WTC11 (cell line): ENCODE data around the gene TMEM253. TPM values are rescaled to one million over a fixed set of nuclear protein-coding genes. Genes with fewer than 3 reads are reported as not detected.

ENCODE experiments used
- ATF1 ChIP-seq: sonication (generic); formaldehyde crosslinking; IDR thresholded peaks from 2 replicates; pipeline ENCODE4 v1.8.1; 2023; ENCODE audit warnings: mild to moderate bottlenecking, moderate library complexity, missing genetic modification reagents
- FOXP1 ChIP-seq: sonication (generic); formaldehyde crosslinking; IDR thresholded peaks from 2 replicates; pipeline ENCODE4 v1.8.0; 2022; ENCODE audit warnings: missing genetic modification reagents, mild to moderate bottlenecking, moderate library complexity, borderline replicate concordance
- IRF2 ChIP-seq: sonication (generic); formaldehyde crosslinking; IDR thresholded peaks from 2 replicates; pipeline ENCODE4 v1.8.0; 2022; ENCODE audit warnings: low read depth, missing genetic modification reagents, borderline replicate concordance
- MXD4 ChIP-seq: fragments of 250-450 bp; sonication (Bioruptor Pico); IDR thresholded peaks from 2 replicates; pipeline ENCODE4 v1.8.0; 2021; ENCODE audit warnings: mild to moderate bottlenecking, moderate library complexity, borderline replicate concordance
- NFATC4 ChIP-seq: fragments of 250-450 bp; sonication (Bioruptor Pico); IDR thresholded peaks from 2 replicates; pipeline ENCODE4 v1.9.0; 2021; ENCODE audit warnings: mild to moderate bottlenecking
- SP1 ChIP-seq: sonication (generic); formaldehyde crosslinking; conservative IDR thresholded peaks from 2 replicates; pipeline ENCODE4 v1.8.1; 2022; ENCODE audit warnings: missing genetic modification reagents
- TEAD1 ChIP-seq: sonication (generic); formaldehyde crosslinking; IDR thresholded peaks from 2 replicates; pipeline ENCODE4 v1.8.0; 2022; ENCODE audit warnings: mild to moderate bottlenecking, missing genetic modification reagents
- ZNF121 ChIP-seq: sonication (generic); formaldehyde crosslinking; IDR thresholded peaks from 2 replicates; pipeline ENCODE4 v1.8.0; 2023; ENCODE audit warnings: missing genetic modification reagents
- ZNF317 ChIP-seq: sonication (generic); formaldehyde crosslinking; IDR thresholded peaks from 2 replicates; pipeline ENCODE4 v1.8.1; 2023; ENCODE audit warnings: low read depth, mild to moderate bottlenecking, moderate library complexity, missing genetic modification reagents, borderline replicate concordance
- total RNA-seq: library from RNA; stranded (reverse); gene quantifications from 3 replicates; pipeline ENCODE4 v1.2.3, GENCODE V29; 2021
- TF ChIP-seq, protein P1 (sequence below): fragments of 250-450 bp; sonication (Bioruptor Pico); IDR thresholded peaks from 2 replicates; pipeline ENCODE4 v1.8.0; 2021; ENCODE audit warnings: mild to moderate bottlenecking
- TF ChIP-seq, protein P2 (sequence below): sonication (generic); formaldehyde crosslinking; IDR thresholded peaks from 2 replicates; pipeline ENCODE4 v1.8.1; 2022; ENCODE audit warnings: mild to moderate bottlenecking, moderate library complexity, missing genetic modification reagents
- TF ChIP-seq, protein P3 (sequence below): sonication (generic); formaldehyde crosslinking; IDR thresholded peaks from 2 replicates; pipeline ENCODE4 v1.8.0; 2022; ENCODE audit warnings: mild to moderate bottlenecking, missing genetic modification reagents
- TF ChIP-seq, protein P4 (sequence below): sonication (generic); formaldehyde crosslinking; IDR thresholded peaks from 2 replicates; pipeline ENCODE4 v1.8.1; 2022; ENCODE audit warnings: missing genetic modification reagents, borderline replicate concordance
- TF ChIP-seq, protein P5 (sequence below): sonication (generic); formaldehyde crosslinking; IDR thresholded peaks from 2 replicates; pipeline ENCODE4 v1.8.1; 2023; ENCODE audit warnings: mild to moderate bottlenecking, missing genetic modification reagents, borderline replicate concordance
- TF ChIP-seq, protein P6 (sequence below): sonication (generic); formaldehyde crosslinking; IDR thresholded peaks from 2 replicates; pipeline ENCODE4 v1.8.1; 2023; ENCODE audit warnings: mild to moderate bottlenecking, missing genetic modification reagents, moderate library complexity
- TF ChIP-seq, protein P7 (sequence below): sonication (generic); formaldehyde crosslinking; IDR thresholded peaks from 2 replicates; pipeline ENCODE4 v1.8.0; 2023; ENCODE audit warnings: mild to moderate bottlenecking, missing genetic modification reagents
- TF ChIP-seq, protein P8 (sequence below): sonication (generic); formaldehyde crosslinking; IDR thresholded peaks from 2 replicates; pipeline ENCODE4 v1.8.0; 2022; ENCODE audit warnings: mild to moderate bottlenecking, missing genetic modification reagents
- TF ChIP-seq, protein P9 (sequence below): sonication (generic); formaldehyde crosslinking; IDR thresholded peaks from 2 replicates; pipeline ENCODE4 v1.8.0; 2022; ENCODE audit warnings: mild to moderate bottlenecking, missing genetic modification reagents
- TF ChIP-seq, protein P10 (sequence below): sonication (generic); formaldehyde crosslinking; conservative IDR thresholded peaks from 2 replicates; pipeline ENCODE4 v1.8.1; 2023; ENCODE audit warnings: mild to moderate bottlenecking, low read depth, missing genetic modification reagents, moderate library complexity

Gene TMEM253
- total RNA-seq, 1 experiment from 2014 or later: 1.7 TPM

DNA sequence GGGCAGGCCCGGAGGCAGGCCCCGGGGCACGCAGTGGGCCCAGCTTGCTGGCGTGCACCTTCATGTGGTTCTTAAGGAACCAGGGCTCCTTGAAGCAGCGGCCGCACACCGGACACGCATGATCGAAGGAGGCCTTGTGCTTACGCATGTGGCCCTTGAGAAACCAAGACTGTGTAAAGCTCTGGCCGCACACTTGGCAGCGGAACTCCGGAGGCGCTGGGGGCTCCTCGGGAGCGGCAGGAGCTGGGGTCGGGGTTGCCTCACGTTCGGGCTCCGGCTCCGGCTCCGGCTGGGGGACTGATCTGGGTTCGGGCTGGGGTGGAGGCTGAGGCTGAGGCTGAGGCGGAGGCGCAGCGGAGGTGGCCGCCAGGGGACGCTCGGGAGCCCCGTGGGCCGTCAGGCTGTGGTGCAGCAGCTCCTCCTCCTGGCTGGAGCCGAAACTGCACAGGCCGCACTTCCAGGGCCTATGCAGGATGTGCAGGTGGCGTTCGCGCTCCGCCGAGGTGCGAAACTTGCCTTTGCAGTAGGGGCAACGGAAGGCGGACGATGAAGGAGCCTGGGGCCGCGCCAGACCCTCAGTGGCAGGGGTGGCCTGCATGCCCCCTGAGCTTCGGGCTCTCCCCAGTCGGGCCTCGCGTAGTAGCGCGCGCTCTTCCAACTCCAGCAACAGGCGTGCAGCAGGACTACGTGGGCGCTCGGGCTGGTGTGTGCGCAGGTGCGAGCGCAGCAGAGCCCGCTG lies 8.4 kb upstream of the TMEM253 start (continued):
- TF ChIP-seq, protein P1, sequence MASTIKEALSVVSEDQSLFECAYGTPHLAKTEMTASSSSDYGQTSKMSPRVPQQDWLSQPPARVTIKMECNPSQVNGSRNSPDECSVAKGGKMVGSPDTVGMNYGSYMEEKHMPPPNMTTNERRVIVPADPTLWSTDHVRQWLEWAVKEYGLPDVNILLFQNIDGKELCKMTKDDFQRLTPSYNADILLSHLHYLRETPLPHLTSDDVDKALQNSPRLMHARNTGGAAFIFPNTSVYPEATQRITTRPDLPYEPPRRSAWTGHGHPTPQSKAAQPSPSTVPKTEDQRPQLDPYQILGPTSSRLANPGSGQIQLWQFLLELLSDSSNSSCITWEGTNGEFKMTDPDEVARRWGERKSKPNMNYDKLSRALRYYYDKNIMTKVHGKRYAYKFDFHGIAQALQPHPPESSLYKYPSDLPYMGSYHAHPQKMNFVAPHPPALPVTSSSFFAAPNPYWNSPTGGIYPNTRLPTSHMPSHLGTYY: no peak
- TF ChIP-seq NFATC4 (CRISPR knock-in tag): no peak
- TF ChIP-seq, protein P2, sequence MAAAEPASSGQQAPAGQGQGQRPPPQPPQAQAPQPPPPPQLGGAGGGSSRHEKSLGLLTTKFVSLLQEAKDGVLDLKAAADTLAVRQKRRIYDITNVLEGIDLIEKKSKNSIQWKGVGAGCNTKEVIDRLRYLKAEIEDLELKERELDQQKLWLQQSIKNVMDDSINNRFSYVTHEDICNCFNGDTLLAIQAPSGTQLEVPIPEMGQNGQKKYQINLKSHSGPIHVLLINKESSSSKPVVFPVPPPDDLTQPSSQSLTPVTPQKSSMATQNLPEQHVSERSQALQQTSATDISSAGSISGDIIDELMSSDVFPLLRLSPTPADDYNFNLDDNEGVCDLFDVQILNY: no peak
- peak; percentile 58; the same call in 1 of the 2 replicates for TF ChIP-seq TEAD1 (CRISPR knock-in tag)
- TF ChIP-seq, protein P3, sequence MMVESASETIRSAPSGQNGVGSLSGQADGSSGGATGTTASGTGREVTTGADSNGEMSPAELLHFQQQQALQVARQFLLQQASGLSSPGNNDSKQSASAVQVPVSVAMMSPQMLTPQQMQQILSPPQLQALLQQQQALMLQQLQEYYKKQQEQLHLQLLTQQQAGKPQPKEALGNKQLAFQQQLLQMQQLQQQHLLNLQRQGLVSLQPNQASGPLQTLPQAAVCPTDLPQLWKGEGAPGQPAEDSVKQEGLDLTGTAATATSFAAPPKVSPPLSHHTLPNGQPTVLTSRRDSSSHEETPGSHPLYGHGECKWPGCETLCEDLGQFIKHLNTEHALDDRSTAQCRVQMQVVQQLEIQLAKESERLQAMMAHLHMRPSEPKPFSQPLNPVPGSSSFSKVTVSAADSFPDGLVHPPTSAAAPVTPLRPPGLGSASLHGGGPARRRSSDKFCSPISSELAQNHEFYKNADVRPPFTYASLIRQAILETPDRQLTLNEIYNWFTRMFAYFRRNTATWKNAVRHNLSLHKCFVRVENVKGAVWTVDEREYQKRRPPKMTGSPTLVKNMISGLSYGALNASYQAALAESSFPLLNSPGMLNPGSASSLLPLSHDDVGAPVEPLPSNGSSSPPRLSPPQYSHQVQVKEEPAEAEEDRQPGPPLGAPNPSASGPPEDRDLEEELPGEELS: peak; percentile 79; the same call in 1 of the 2 replicates
- TF ChIP-seq, protein P4, sequence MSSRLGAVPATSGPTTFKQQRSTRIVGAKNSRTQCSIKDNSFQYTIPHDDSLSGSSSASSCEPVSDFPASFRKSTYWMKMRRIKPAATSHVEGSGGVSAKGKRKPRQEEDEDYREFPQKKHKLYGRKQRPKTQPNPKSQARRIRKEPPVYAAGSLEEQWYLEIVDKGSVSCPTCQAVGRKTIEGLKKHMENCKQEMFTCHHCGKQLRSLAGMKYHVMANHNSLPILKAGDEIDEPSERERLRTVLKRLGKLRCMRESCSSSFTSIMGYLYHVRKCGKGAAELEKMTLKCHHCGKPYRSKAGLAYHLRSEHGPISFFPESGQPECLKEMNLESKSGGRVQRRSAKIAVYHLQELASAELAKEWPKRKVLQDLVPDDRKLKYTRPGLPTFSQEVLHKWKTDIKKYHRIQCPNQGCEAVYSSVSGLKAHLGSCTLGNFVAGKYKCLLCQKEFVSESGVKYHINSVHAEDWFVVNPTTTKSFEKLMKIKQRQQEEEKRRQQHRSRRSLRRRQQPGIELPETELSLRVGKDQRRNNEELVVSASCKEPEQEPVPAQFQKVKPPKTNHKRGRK (CRISPR knock-in tag): no peak; the same call in 1 of the 2 replicates
- no peak for TF ChIP-seq ZNF317 (CRISPR knock-in tag)
- TF ChIP-seq ZNF121 (CRISPR knock-in tag): 0 out of 2 replicates have a peak, but pooled peaks have one; percentile 14
- TF ChIP-seq, protein P5, sequence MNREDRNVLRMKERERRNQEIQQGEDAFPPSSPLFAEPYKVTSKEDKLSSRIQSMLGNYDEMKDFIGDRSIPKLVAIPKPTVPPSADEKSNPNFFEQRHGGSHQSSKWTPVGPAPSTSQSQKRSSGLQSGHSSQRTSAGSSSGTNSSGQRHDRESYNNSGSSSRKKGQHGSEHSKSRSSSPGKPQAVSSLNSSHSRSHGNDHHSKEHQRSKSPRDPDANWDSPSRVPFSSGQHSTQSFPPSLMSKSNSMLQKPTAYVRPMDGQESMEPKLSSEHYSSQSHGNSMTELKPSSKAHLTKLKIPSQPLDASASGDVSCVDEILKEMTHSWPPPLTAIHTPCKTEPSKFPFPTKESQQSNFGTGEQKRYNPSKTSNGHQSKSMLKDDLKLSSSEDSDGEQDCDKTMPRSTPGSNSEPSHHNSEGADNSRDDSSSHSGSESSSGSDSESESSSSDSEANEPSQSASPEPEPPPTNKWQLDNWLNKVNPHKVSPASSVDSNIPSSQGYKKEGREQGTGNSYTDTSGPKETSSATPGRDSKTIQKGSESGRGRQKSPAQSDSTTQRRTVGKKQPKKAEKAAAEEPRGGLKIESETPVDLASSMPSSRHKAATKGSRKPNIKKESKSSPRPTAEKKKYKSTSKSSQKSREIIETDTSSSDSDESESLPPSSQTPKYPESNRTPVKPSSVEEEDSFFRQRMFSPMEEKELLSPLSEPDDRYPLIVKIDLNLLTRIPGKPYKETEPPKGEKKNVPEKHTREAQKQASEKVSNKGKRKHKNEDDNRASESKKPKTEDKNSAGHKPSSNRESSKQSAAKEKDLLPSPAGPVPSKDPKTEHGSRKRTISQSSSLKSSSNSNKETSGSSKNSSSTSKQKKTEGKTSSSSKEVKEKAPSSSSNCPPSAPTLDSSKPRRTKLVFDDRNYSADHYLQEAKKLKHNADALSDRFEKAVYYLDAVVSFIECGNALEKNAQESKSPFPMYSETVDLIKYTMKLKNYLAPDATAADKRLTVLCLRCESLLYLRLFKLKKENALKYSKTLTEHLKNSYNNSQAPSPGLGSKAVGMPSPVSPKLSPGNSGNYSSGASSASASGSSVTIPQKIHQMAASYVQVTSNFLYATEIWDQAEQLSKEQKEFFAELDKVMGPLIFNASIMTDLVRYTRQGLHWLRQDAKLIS: no peak
- no peak for TF ChIP-seq MXD4 (CRISPR knock-in tag)
- no peak for TF ChIP-seq IRF2 (CRISPR knock-in tag)
- TF ChIP-seq, protein P6, sequence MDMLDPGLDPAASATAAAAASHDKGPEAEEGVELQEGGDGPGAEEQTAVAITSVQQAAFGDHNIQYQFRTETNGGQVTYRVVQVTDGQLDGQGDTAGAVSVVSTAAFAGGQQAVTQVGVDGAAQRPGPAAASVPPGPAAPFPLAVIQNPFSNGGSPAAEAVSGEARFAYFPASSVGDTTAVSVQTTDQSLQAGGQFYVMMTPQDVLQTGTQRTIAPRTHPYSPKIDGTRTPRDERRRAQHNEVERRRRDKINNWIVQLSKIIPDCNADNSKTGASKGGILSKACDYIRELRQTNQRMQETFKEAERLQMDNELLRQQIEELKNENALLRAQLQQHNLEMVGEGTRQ: no peak
- TF ChIP-seq ATF1 (CRISPR knock-in tag): 0 out of 2 replicates have a peak, but pooled peaks have one; percentile 73
- TF ChIP-seq, protein P7, sequence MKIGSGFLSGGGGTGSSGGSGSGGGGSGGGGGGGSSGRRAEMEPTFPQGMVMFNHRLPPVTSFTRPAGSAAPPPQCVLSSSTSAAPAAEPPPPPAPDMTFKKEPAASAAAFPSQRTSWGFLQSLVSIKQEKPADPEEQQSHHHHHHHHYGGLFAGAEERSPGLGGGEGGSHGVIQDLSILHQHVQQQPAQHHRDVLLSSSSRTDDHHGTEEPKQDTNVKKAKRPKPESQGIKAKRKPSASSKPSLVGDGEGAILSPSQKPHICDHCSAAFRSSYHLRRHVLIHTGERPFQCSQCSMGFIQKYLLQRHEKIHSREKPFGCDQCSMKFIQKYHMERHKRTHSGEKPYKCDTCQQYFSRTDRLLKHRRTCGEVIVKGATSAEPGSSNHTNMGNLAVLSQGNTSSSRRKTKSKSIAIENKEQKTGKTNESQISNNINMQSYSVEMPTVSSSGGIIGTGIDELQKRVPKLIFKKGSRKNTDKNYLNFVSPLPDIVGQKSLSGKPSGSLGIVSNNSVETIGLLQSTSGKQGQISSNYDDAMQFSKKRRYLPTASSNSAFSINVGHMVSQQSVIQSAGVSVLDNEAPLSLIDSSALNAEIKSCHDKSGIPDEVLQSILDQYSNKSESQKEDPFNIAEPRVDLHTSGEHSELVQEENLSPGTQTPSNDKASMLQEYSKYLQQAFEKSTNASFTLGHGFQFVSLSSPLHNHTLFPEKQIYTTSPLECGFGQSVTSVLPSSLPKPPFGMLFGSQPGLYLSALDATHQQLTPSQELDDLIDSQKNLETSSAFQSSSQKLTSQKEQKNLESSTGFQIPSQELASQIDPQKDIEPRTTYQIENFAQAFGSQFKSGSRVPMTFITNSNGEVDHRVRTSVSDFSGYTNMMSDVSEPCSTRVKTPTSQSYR: peak; percentile 13; the same call in 1 of the 2 replicates
- TF ChIP-seq, protein P8, sequence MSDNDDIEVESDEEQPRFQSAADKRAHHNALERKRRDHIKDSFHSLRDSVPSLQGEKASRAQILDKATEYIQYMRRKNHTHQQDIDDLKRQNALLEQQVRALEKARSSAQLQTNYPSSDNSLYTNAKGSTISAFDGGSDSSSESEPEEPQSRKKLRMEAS (CRISPR knock-in tag): peak; percentile 94
- TF ChIP-seq, protein P9, sequence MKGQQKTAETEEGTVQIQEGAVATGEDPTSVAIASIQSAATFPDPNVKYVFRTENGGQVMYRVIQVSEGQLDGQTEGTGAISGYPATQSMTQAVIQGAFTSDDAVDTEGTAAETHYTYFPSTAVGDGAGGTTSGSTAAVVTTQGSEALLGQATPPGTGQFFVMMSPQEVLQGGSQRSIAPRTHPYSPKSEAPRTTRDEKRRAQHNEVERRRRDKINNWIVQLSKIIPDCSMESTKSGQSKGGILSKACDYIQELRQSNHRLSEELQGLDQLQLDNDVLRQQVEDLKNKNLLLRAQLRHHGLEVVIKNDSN (CRISPR knock-in tag): 0 out of 2 replicates have a peak, but pooled peaks have one; percentile 22
- TF ChIP-seq, protein P10, sequence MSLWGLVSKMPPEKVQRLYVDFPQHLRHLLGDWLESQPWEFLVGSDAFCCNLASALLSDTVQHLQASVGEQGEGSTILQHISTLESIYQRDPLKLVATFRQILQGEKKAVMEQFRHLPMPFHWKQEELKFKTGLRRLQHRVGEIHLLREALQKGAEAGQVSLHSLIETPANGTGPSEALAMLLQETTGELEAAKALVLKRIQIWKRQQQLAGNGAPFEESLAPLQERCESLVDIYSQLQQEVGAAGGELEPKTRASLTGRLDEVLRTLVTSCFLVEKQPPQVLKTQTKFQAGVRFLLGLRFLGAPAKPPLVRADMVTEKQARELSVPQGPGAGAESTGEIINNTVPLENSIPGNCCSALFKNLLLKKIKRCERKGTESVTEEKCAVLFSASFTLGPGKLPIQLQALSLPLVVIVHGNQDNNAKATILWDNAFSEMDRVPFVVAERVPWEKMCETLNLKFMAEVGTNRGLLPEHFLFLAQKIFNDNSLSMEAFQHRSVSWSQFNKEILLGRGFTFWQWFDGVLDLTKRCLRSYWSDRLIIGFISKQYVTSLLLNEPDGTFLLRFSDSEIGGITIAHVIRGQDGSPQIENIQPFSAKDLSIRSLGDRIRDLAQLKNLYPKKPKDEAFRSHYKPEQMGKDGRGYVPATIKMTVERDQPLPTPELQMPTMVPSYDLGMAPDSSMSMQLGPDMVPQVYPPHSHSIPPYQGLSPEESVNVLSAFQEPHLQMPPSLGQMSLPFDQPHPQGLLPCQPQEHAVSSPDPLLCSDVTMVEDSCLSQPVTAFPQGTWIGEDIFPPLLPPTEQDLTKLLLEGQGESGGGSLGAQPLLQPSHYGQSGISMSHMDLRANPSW (CRISPR knock-in tag): no peak
- TF ChIP-seq FOXP1 (CRISPR knock-in tag): peak; percentile 64; the same call in 1 of the 2 replicates
- peak; percentile 81 for TF ChIP-seq SP1 (CRISPR knock-in tag)
